ENCODE measurements around the gene PHLPP1.

DNA sequence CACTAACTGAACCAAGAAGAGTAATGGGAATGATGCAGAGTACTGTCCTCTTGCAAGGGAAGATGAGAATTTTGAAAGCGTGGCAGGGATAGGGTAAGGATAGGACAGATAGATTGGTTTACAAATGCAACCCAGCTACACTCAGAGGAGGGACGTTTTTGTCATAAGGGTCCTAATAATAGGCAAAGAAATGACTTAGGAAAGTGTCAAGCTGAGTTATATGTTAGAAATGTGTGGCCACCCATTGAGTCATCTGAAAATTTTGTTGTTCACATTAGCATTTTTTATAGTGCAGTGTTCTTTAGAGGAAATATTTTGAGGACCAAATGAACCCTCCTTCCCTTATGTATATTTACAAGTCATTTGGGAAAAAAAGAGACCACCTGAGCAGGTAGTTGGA is 137.5 kb downstream of the PHLPP1 start:
- TF ChIP-seq, protein P1, sequence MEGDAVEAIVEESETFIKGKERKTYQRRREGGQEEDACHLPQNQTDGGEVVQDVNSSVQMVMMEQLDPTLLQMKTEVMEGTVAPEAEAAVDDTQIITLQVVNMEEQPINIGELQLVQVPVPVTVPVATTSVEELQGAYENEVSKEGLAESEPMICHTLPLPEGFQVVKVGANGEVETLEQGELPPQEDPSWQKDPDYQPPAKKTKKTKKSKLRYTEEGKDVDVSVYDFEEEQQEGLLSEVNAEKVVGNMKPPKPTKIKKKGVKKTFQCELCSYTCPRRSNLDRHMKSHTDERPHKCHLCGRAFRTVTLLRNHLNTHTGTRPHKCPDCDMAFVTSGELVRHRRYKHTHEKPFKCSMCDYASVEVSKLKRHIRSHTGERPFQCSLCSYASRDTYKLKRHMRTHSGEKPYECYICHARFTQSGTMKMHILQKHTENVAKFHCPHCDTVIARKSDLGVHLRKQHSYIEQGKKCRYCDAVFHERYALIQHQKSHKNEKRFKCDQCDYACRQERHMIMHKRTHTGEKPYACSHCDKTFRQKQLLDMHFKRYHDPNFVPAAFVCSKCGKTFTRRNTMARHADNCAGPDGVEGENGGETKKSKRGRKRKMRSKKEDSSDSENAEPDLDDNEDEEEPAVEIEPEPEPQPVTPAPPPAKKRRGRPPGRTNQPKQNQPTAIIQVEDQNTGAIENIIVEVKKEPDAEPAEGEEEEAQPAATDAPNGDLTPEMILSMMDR (IDR thresholded peaks at IDR 0.05) = no peak
- no peak for TF ChIP-seq POLR2A (IDR thresholded peaks at IDR 0.05)
- TF ChIP-seq POLR2AphosphoS5 (IDR thresholded peaks at IDR 0.05) = no peak
- no peak for TF ChIP-seq EP300 (IDR thresholded peaks at IDR 0.05)

All from stomach (tissue), 4 donors.